Measurements from ENCODE around the gene RNLS.

RNLS gene

GRCh38 chr10:88474884-88475844 is 108.0 kb downstream of the RNLS start:
- DNase-seq (ENCODE audit: low spot score) = no peak

- DNase-seq (ENCODE audit: low spot score) = no peak
Measured at GRCh38 chr10:88473989-88474883, 108.9 kb downstream of the RNLS start.

GRCh38 chr10:88472540-88472939 is 110.6 kb downstream of the RNLS start:
- no peak for DNase-seq (ENCODE audit: low spot score)

- no peak for DNase-seq (ENCODE audit: low spot score)
Measured at GRCh38 chr10:88471899-88472298, 111.2 kb downstream of the RNLS start.

- no peak for DNase-seq (ENCODE audit: low spot score)
Measured at GRCh38 chr10:88467835-88468485, 115.2 kb downstream of the RNLS start.

GRCh38 chr10:88466786-88467185 is 116.3 kb downstream of the RNLS start:
- no peak for DNase-seq (ENCODE audit: low spot score)

- DNase-seq (ENCODE audit: low spot score) = no peak
Measured at GRCh38 chr10:88465765-88466164, 117.4 kb downstream of the RNLS start.

GRCh38 chr10:88463811-88464210 is 119.3 kb downstream of the RNLS start:
- DNase-seq (ENCODE audit: low spot score) = no peak

- no peak for DNase-seq (ENCODE audit: low spot score)
Measured at GRCh38 chr10:88461426-88461825, 121.7 kb downstream of the RNLS start.

GRCh38 chr10:88459530-88459929 is 123.6 kb downstream of the RNLS start:
- peak; percentile 80 for DNase-seq (ENCODE audit: low spot score)

GRCh38 chr10:88458209-88458608 is 124.9 kb downstream of the RNLS start:
- DNase-seq (ENCODE audit: low spot score) = no peak

GRCh38 chr10:88457660-88458059 is 125.5 kb downstream of the RNLS start:
- DNase-seq (ENCODE audit: low spot score) = no peak

GRCh38 chr10:88456730-88457129 is 126.4 kb downstream of the RNLS start:
- no peak for DNase-seq (ENCODE audit: low spot score)

- no peak for DNase-seq (ENCODE audit: low spot score)
Measured at GRCh38 chr10:88455831-88456230, 127.3 kb downstream of the RNLS start.

- no peak for DNase-seq (ENCODE audit: low spot score)
Measured at GRCh38 chr10:88450201-88450600, 132.9 kb downstream of the RNLS start.

- DNase-seq (ENCODE audit: low spot score) = no peak
Measured at GRCh38 chr10:88442716-88443115, 140.4 kb downstream of the RNLS start.

GRCh38 chr10:88440541-88440940 is 142.6 kb downstream of the RNLS start:
- DNase-seq (ENCODE audit: low spot score) = no peak

GRCh38 chr10:88439932-88440331 is 143.2 kb downstream of the RNLS start:
- DNase-seq (ENCODE audit: low spot score) = no peak

GRCh38 chr10:88437411-88437810 is 145.7 kb downstream of the RNLS start:
- no peak for DNase-seq (ENCODE audit: low spot score)

GRCh38 chr10:88433565-88434186 is 149.4 kb downstream of the RNLS start:
- no peak for DNase-seq (ENCODE audit: low spot score)

- no peak for DNase-seq (ENCODE audit: low spot score)
Measured at GRCh38 chr10:88431103-88431502, 152.0 kb downstream of the RNLS start.

GRCh38 chr10:88428976-88429375 is 154.1 kb downstream of the RNLS start:
- no peak for DNase-seq (ENCODE audit: low spot score)
